WTC11 (cell line): ENCODE measurements around the gene UNC93A. TPM values are rescaled to one million over a fixed set of nuclear protein-coding genes. Genes with fewer than 3 reads are reported as not detected.
"Not testable (repeated sequence)": the region's sequence is repeated elsewhere in the genome, so short reads cannot be mapped to it uniquely, and the experiment has no call there.

Source experiments
- ATAC-seq: fragments of 200-7000 bp; cut with Tn5 transposase; 2 replicates; pipeline ENCODE4 v1.10.0; 2021; ENCODE audit warnings: mild to moderate bottlenecking, moderate library complexity
- CTCF ChIA-PET: fragments of 300-600 bp; sonication (Branson Sonifier 250); formaldehyde crosslinking; loops from one replicate; lab custom pipeline; 2021; ENCODE audit warnings: antibody characterized with exemption; lab: Charles Lee
- POLR2A ChIA-PET: fragments of 350-600 bp; sonication (Branson Sonifier 250); formaldehyde crosslinking; loops from one replicate; lab custom pipeline; 2021; ENCODE audit warnings: antibody characterized with exemption; lab: Charles Lee
- DNase-seq: peaks from one replicate; pipeline ENCODE4 v3.0.0; 2021; ENCODE audit warnings: low spot score
- H3K27ac Mint-ChIP-seq: 2 replicates; pipeline ENCODE4 v1.8.0; 2021; ENCODE audit warnings: mixed read lengths
- H3K27me3 Mint-ChIP-seq: 2 replicates; pipeline ENCODE4 v1.8.0; 2021; ENCODE audit warnings: low read depth, mild to moderate bottlenecking, moderate library complexity, mixed read lengths
- H3K36me3 Mint-ChIP-seq: 2 replicates; pipeline ENCODE4 v1.8.0; 2021; ENCODE audit warnings: mixed read lengths
- H3K4me1 Mint-ChIP-seq: 2 replicates; pipeline ENCODE4 v1.8.0; 2022; ENCODE audit warnings: mixed read lengths
- H3K4me3 Mint-ChIP-seq: 2 replicates; pipeline ENCODE4 v1.8.0; 2021; ENCODE audit warnings: mild to moderate bottlenecking, moderate library complexity, mixed read lengths
- H3K9me3 Mint-ChIP-seq: 2 replicates; pipeline ENCODE4 v1.8.0; 2021; ENCODE audit warnings: mixed read lengths
- CREB1 ChIP-seq: sonication (generic); formaldehyde crosslinking; IDR thresholded peaks from 2 replicates; pipeline ENCODE4 v1.8.0; 2023; ENCODE audit warnings: mild to moderate bottlenecking, missing genetic modification reagents
- ETV6 ChIP-seq: sonication (generic); formaldehyde crosslinking; IDR thresholded peaks from 2 replicates; pipeline ENCODE4 v1.8.1; 2022; ENCODE audit warnings: mild to moderate bottlenecking, missing genetic modification reagents
- GABPB1 ChIP-seq: sonication (generic); formaldehyde crosslinking; IDR thresholded peaks from 2 replicates; pipeline ENCODE4 v1.8.1; 2023; ENCODE audit warnings: mild to moderate bottlenecking, missing genetic modification reagents
- OVOL2 ChIP-seq: fragments of 250-450 bp; sonication (Bioruptor Pico); IDR thresholded peaks from 2 replicates; pipeline ENCODE4 v1.9.0; 2021; ENCODE audit warnings: mild to moderate bottlenecking, borderline replicate concordance
- SMAD3 ChIP-seq: sonication (generic); formaldehyde crosslinking; IDR thresholded peaks from 2 replicates; pipeline ENCODE4 v1.8.0; 2022; ENCODE audit warnings: missing genetic modification reagents, mild to moderate bottlenecking, borderline replicate concordance
- ZNF219 ChIP-seq: sonication (generic); formaldehyde crosslinking; IDR thresholded peaks from 2 replicates; pipeline ENCODE4 v1.8.0; 2023; ENCODE audit warnings: missing genetic modification reagents, mild to moderate bottlenecking, borderline replicate concordance
- ZNF263 ChIP-seq: sonication (generic); formaldehyde crosslinking; IDR thresholded peaks from 2 replicates; pipeline ENCODE4 v1.8.1; 2022; ENCODE audit warnings: low read depth, mild to moderate bottlenecking, moderate library complexity, missing genetic modification reagents
- ZNF671 ChIP-seq: fragments of 250-450 bp; sonication (Bioruptor Pico); IDR thresholded peaks from 2 replicates; pipeline ENCODE4 v1.8.0; 2021; ENCODE audit warnings: mild to moderate bottlenecking
- total RNA-seq: library from RNA; stranded (reverse); gene quantifications from 3 replicates; pipeline ENCODE4 v1.2.3, GENCODE V29; 2021
- TF ChIP-seq, protein P1 (sequence below): fragments of 250-450 bp; sonication (Bioruptor Pico); IDR thresholded peaks from 2 replicates; pipeline ENCODE4 v2.1.2; 2022; ENCODE audit warnings: mild to moderate bottlenecking, moderate library complexity
- TF ChIP-seq, protein P2 (sequence below): sonication (generic); formaldehyde crosslinking; IDR thresholded peaks from 2 replicates; pipeline ENCODE4 v1.8.1; 2023; ENCODE audit warnings: mild to moderate bottlenecking, moderate library complexity, missing genetic modification reagents
- TF ChIP-seq, protein P3 (sequence below): sonication (generic); formaldehyde crosslinking; IDR thresholded peaks from 2 replicates; pipeline ENCODE4 v1.8.0; 2022; ENCODE audit warnings: mild to moderate bottlenecking, missing genetic modification reagents
- TF ChIP-seq, protein P4 (sequence below): sonication (generic); formaldehyde crosslinking; IDR thresholded peaks from 2 replicates; pipeline ENCODE4 v1.8.0; 2023; ENCODE audit warnings: mild to moderate bottlenecking, missing genetic modification reagents
- TF ChIP-seq, protein P5 (sequence below): sonication (generic); formaldehyde crosslinking; IDR thresholded peaks from 2 replicates; pipeline ENCODE4 v1.8.0; 2022; ENCODE audit warnings: mild to moderate bottlenecking, missing genetic modification reagents

Gene UNC93A
- total RNA-seq, 1 experiment from 2014 or later: 0.70 TPM

DNA sequence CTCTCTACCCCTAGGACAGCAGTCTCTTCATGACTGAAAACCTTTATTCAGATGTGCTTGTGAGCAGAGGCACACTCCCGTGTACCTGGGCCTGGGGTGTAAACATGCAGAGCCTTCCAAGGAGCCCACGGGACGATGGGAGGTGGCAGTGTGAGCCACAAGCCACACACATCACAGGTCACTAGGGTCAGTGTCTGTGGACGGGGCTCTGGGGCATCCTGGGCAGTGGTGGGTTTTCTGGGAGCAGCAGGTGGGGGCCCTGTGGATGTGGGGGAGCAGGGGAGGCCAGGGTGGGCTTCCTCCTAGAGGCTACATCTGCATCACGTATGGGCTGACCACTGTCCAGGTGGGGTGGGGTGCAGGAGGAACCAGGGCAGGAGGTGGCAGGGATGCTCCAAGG lies 17.1 kb downstream of the UNC93A start:
- ATAC-seq (no peak), DNase-seq (no peak)
- ChIA-PET CTCF (no interaction called here), POLR2A (no interaction called here)
- Mint-ChIP-seq H3K4me3 (no peak overlapping the region), H3K27ac (no peak overlapping the region), H3K36me3 (peaks cover 5% of the 10 kb centered on the region), H3K27me3 (peaks cover 28% of the 10 kb centered on the region), H3K4me1 (peaks cover 35% of the 10 kb centered on the region), H3K9me3 (peaks cover 9% of the 10 kb centered on the region)
- TF ChIP-seq ZNF263: no peak
- TF ChIP-seq, protein P1, sequence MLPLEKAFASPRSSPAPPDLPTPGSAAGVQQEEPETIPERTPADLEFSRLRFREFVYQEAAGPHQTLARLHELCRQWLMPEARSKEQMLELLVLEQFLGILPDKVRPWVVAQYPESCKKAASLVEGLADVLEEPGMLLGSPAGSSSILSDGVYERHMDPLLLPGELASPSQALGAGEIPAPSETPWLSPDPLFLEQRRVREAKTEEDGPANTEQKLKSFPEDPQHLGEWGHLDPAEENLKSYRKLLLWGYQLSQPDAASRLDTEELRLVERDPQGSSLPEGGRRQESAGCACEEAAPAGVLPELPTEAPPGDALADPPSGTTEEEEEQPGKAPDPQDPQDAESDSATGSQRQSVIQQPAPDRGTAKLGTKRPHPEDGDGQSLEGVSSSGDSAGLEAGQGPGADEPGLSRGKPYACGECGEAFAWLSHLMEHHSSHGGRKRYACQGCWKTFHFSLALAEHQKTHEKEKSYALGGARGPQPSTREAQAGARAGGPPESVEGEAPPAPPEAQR (CRISPR knock-in tag): no peak
- TF ChIP-seq GABPB1 (CRISPR knock-in tag): no peak
- TF ChIP-seq, protein P2, sequence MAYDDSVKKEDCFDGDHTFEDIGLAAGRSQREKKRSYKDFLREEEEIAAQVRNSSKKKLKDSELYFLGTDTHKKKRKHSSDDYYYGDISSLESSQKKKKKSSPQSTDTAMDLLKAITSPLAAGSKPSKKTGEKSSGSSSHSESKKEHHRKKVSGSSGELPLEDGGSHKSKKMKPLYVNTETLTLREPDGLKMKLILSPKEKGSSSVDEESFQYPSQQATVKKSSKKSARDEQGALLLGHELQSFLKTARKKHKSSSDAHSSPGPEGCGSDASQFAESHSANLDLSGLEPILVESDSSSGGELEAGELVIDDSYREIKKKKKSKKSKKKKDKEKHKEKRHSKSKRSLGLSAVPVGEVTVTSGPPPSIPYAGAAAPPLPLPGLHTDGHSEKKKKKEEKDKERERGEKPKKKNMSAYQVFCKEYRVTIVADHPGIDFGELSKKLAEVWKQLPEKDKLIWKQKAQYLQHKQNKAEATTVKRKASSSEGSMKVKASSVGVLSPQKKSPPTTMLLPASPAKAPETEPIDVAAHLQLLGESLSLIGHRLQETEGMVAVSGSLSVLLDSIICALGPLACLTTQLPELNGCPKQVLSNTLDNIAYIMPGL (CRISPR knock-in tag): no peak
- TF ChIP-seq CREB1 (CRISPR knock-in tag): no peak
- no peak for TF ChIP-seq ZNF219 (CRISPR knock-in tag)
- no peak for TF ChIP-seq ETV6 (CRISPR knock-in tag)
- no peak for TF ChIP-seq OVOL2 (CRISPR knock-in tag)

DNA sequence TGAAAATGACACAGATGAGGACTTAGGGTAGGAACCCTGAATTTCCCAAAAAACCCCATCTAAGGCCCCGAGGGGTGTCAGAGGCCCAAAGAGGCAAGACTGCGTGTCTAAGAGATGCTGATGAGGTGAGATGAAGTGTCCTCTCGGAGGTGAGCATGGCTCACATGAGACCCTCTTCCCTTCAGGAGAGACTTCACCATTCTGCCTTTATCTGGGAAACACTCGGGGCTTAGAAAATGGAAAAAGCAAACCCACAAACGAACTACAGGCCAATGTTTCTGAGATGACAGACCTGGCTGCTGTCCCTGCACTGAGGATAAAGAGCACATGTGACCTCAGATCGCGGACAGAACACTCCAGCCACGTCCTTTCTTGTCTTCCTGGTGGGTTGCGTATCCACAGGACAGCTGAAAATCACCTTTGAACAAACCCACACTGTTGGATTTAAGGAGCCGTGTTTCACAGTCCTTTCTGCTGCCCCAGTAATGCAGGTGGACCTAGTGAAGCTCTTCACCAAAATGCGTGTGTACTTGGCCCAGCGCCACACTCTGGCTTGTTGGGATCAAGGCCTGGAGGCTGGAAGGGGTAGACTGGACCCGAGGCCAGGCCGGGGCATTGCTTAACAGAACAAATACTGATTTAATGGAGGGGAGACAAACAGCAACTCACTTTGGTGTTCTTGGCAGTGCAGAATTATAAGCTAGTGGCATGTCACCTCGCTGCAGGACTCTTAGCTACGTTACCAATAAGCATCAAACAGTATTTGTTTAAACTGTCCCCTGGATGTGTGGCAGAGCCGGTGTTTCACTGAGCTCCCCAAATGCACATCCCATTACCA lies 18.5 kb downstream of the UNC93A start:
- POLR2A ChIA-PET, H3K27ac Mint-ChIP-seq, H3K9me3 Mint-ChIP-seq, H3K36me3 Mint-ChIP-seq, ATAC-seq, H3K4me3 Mint-ChIP-seq, DNase-seq: not testable (repeated sequence)
- H3K4me1 Mint-ChIP-seq: peaks cover 35% of the 10 kb centered on the region
- H3K27me3 Mint-ChIP-seq: peaks cover 18% of the 10 kb centered on the region
- CTCF ChIA-PET: interaction anchor here (3.3 kb wide), 1 partner anchor 42 kb away, joined by 11 read pairs; no protein-coding TSS in a partner anchor

DNA sequence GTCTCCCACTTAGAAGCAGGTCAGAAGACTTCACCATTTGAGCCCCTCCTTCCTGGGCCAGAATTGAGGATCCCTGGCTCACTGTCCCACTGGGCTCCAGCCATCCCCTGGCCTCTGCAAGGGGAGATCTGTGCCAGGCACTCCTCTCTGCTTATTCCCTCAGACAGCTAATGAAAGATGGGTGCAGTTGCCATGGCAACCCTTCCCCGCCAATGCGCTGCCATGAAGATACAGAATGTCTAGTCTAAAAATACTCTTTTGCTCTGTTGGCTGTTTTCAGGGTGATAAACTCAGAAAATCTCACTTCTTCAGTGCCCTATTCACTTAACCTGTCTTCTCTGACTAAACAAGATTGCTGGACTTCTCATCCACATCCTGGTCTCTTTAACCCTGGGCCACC lies 20.2 kb downstream of the UNC93A start:
- no peak for TF ChIP-seq ZNF671 (CRISPR knock-in tag)
- TF ChIP-seq, protein P3, sequence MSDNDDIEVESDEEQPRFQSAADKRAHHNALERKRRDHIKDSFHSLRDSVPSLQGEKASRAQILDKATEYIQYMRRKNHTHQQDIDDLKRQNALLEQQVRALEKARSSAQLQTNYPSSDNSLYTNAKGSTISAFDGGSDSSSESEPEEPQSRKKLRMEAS: no peak
- Mint-ChIP-seq H3K4me1 (peaks cover 29% of the 10 kb centered on the region), H3K27ac (no peak overlapping the region; the same call in 1 of the 2 replicates), H3K4me3 (no peak overlapping the region), H3K27me3 (peaks cover 13% of the 10 kb centered on the region; the same call in 1 of the 2 replicates), H3K36me3 (peaks cover 5% of the 10 kb centered on the region), H3K9me3 (peaks cover 9% of the 10 kb centered on the region)
- CTCF ChIA-PET: interaction anchor here (3.3 kb wide), 1 partner anchor 40 kb away, joined by 11 read pairs; no protein-coding TSS in a partner anchor
- POLR2A ChIA-PET: no interaction called here
- no peak for DNase-seq
- ATAC-seq: no peak

DNA sequence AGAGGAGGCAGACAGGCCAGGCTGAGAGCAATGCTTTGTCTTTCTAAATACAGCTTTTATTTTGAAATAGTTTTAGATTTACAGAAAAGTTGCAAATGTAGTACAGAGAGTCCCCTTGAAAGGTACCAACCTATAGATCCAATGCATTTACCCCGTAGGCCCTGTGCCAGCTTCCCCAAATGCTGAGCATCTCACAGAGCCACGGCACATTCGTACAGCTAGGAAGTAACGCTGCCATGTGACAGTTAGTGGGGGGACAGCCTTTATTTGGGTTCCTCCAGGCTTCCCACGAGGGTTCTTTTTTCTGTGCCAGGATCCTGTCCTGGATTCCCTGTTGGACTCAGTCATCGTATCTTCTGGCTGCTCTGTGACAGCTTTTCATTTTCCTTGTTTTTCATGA lies 20.6 kb downstream of the UNC93A start:
- H3K36me3 Mint-ChIP-seq, ATAC-seq: not testable (repeated sequence)
- CTCF ChIA-PET: interaction anchor here (3.3 kb wide), 1 partner anchor 40 kb away, joined by 11 read pairs; no protein-coding TSS in a partner anchor

DNA sequence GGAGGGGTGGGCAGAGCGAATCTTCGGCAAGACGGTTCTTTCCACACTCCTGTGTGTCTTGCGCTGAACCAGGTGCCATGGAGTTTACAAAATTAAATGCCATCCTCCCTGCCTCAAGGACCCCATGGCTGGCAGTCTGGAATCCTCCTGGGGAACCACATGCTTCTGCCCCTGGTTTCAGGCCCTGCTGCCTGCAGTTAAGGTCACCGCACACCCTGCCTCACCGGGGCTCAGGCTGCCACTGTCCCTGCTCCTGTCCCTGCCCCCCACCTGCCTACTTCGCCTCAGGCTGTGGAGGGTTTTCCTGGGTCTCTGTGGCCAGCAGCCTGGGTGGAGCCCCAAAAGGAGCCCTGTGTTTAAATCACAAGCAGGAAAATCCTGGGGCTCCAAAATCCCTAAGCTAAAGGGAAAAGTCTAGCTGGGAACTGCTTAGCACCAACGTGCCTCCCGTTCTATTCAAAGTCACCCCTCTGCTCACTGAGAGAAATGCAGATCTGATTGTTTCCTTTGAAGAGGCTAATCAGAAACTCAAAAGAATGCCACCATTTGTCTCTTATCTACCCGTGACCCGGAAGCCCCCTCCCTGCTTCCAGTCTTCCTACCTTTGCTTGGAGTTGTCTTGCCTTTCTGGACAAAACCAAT lies 23.2 kb downstream of the UNC93A start:
- Mint-ChIP-seq H3K4me1 (peaks cover 41% of the 10 kb centered on the region), H3K36me3 (no peaks in the 10 kb centered on the region), H3K9me3 (no peaks in the 10 kb centered on the region), H3K27ac (peak overlapping the region; percentile 6), H3K27me3 (peaks cover 10% of the 10 kb centered on the region; the same call in 1 of the 2 replicates), H3K4me3 (no peak overlapping the region; the same call in 1 of the 2 replicates)
- ATAC-seq (peak; percentile 49), DNase-seq (no peak)
- ChIA-PET POLR2A (no interaction called here), CTCF (interaction anchor here (0.7 to 2.3 kb wide), 3 partner anchors 15 to 37 kb away, joined by 3 to 10 read pairs (median 3); no protein-coding TSS in a partner anchor)
- TF ChIP-seq SMAD3 (CRISPR knock-in tag): no peak
- TF ChIP-seq, protein P4, sequence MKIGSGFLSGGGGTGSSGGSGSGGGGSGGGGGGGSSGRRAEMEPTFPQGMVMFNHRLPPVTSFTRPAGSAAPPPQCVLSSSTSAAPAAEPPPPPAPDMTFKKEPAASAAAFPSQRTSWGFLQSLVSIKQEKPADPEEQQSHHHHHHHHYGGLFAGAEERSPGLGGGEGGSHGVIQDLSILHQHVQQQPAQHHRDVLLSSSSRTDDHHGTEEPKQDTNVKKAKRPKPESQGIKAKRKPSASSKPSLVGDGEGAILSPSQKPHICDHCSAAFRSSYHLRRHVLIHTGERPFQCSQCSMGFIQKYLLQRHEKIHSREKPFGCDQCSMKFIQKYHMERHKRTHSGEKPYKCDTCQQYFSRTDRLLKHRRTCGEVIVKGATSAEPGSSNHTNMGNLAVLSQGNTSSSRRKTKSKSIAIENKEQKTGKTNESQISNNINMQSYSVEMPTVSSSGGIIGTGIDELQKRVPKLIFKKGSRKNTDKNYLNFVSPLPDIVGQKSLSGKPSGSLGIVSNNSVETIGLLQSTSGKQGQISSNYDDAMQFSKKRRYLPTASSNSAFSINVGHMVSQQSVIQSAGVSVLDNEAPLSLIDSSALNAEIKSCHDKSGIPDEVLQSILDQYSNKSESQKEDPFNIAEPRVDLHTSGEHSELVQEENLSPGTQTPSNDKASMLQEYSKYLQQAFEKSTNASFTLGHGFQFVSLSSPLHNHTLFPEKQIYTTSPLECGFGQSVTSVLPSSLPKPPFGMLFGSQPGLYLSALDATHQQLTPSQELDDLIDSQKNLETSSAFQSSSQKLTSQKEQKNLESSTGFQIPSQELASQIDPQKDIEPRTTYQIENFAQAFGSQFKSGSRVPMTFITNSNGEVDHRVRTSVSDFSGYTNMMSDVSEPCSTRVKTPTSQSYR (CRISPR knock-in tag): no peak
- no peak for TF ChIP-seq GABPB1 (CRISPR knock-in tag)
- TF ChIP-seq, protein P5, sequence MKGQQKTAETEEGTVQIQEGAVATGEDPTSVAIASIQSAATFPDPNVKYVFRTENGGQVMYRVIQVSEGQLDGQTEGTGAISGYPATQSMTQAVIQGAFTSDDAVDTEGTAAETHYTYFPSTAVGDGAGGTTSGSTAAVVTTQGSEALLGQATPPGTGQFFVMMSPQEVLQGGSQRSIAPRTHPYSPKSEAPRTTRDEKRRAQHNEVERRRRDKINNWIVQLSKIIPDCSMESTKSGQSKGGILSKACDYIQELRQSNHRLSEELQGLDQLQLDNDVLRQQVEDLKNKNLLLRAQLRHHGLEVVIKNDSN: no peak

More for the DNA sequence above, 20.6 kb downstream of the UNC93A start:
- POLR2A ChIA-PET, H3K9me3 Mint-ChIP-seq, H3K27ac Mint-ChIP-seq, H3K27me3 Mint-ChIP-seq, DNase-seq, H3K4me3 Mint-ChIP-seq: not testable (repeated sequence)
- peaks cover 30% of the 10 kb centered on the region for H3K4me1 Mint-ChIP-seq
